Fibroblast of pulmonary artery (primary cell): ENCODE results near the gene U2AF2.
A peak's percentile ranks its signal among the peaks of the same experiment; 100 is the strongest.

Source experiments
- DNase-seq: peaks from one replicate; pipeline ENCODE4 v3.0.0-alpha.2; 2010; ENCODE audit warnings: low read depth
- H3K4me3 ChIP-seq: replicated peaks from 2 replicates; pipeline ENCODE4 v1.5.1; 2011; ENCODE audit warnings: low read depth, mild to moderate bottlenecking, control low read depth, low read length, moderate library complexity
- TF ChIP-seq, protein P1 (sequence below): IDR thresholded peaks from 2 replicates; pipeline ENCODE4 v1.5.1; 2011; ENCODE audit warnings: mild to moderate bottlenecking, control low read depth, low read length, inconsistent platforms; ENCODE audit errors: missing control alignments

Gene U2AF2

DNA sequence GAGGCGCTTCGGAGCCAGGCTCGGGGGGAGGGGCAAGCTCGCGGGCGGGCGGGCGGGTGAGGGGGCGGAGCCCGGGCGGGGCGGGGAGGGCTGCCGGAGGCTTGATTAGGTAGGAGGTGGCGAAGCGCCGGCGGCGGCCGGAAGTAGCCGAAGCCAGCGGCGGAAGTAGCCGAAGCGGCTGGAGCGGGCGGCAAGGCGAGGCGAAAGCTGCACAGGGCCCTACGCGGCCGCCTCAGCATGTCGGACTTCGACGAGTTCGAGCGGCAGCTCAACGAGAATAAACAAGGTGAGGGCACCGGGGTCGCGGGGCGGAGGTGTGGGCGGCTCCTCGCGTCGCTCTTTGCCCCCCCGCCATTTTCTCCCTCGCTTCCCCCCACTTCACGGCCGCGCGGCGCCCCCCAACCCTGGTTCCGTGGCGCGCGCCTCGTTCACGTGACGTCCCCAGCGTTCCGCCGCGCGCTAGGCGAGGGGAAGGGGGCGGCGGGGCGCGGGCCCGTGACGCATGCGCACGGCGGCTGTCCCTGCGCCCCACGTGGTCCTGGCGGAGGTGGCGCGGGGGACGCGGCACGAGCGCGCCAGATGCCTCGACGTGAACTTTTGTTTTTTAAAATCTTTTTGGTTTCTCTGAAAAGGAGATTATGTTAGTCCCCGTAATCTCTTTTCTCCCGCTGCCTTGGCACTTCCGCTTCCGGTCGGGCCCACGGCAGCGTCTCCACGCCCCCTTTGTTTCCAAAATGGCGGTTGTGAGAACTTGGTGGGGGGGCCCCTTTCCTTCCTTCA lies at the start of gene U2AF2:
TSS of gene U2AF2 (plus strand) at position 168 of the 780 bp plus-strand sequence. CDS start at position 238, 70 bp downstream.
- TF ChIP-seq, protein P1, sequence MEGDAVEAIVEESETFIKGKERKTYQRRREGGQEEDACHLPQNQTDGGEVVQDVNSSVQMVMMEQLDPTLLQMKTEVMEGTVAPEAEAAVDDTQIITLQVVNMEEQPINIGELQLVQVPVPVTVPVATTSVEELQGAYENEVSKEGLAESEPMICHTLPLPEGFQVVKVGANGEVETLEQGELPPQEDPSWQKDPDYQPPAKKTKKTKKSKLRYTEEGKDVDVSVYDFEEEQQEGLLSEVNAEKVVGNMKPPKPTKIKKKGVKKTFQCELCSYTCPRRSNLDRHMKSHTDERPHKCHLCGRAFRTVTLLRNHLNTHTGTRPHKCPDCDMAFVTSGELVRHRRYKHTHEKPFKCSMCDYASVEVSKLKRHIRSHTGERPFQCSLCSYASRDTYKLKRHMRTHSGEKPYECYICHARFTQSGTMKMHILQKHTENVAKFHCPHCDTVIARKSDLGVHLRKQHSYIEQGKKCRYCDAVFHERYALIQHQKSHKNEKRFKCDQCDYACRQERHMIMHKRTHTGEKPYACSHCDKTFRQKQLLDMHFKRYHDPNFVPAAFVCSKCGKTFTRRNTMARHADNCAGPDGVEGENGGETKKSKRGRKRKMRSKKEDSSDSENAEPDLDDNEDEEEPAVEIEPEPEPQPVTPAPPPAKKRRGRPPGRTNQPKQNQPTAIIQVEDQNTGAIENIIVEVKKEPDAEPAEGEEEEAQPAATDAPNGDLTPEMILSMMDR: no peak
- peak; percentile 62 for DNase-seq
- H3K4me3 ChIP-seq: peak within 1 kb of the TSS; percentile 78

DNA sequence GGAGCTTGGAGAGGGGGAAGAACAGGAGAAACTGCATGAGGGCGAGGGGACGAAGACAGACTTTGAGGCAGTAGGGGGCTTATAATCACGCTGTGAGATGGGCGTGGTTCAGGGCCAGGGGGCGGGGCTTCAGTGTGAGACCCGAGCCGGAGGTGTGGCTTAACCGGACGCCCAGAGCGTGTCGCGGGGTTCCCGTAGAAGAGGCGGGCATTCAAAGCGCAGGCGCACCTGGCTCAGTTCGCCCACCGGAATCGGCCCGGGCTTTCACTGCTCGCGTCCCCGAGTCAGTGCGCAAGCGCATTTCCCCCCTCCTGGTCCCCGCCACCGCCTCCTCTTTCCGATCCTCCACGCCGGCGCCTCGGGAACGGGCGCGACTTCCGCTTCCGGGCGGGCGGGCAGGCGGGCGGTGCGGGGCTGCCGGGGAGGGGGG lies 49.6 kb upstream of the U2AF2 start:
- TF ChIP-seq, protein P1: no peak
- H3K4me3 ChIP-seq: peak overlapping the region; percentile 76
- DNase-seq: peak; percentile 98

DNA sequence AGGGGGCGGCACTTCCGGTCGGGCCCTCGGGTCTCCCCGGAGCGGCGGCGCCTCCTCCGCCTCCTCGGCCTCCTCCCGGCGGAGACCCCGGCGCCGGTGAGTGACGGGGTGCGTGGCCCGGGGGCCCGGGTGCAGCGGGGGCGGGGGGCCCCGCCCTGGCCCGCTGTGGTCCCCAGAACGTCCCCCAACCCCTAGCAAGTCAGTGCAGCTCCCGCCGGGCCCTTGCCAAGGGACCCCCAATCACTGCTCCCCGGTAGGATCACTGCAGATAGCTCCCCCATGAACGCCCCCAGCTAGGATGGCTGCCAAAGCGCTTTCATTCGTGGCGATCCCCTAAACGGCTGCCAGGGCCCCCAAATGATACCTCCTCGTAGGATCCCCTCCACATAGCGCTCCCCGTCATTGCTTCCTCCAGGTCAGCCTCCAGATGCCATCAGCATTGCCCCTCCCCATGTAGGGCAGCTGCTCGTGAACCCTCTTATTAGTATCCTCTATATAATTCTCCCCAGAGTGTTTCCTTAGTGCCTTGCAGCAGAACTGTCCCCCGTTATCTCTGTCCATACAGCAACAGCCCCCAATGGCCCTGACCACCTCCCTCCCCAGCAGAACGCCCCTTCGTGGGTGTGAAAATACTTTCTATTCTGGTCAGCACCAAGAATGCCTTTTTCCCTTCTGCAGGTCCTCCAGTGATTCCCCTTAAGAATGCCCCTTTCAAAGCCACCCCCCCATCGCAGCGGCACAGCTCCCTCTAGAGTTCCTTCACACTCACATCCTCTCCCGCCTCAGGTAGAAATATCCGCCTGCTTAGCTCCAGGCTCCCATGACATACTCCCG lies 49.0 kb upstream of the U2AF2 start, which contains the start of gene ZNF865:
TSS of gene ZNF865 (plus strand) at position 11 of the 834 bp plus-strand sequence. CDS start 7,972 bp downstream, outside the sequence.
- TF ChIP-seq, protein P1: peak; percentile 90
- DNase-seq: peak; percentile 90

DNA sequence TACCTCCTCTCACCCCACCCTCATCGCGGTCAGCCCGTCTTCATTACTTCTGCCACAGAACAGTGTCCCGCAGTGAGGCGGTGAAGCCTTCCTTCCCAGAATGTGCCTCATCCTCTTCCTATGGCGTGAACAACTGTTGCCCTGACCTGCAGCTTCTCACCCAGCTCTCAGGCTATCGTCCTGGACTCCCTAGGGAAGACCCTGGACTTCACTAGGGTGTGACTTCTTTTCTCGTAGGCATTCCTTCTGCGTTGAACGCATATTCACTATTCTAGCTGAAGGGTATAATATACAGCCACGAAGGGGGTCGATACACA lies 48.4 kb upstream of the U2AF2 start:
- TF ChIP-seq, protein P1: no peak
- peak overlapping the region; percentile 76 for H3K4me3 ChIP-seq
- no peak for DNase-seq

More for the DNA sequence above, 49.0 kb upstream of the U2AF2 start, which contains the start of gene ZNF865:
- H3K4me3 ChIP-seq: peak within 1 kb of the TSS; percentile 76

DNA sequence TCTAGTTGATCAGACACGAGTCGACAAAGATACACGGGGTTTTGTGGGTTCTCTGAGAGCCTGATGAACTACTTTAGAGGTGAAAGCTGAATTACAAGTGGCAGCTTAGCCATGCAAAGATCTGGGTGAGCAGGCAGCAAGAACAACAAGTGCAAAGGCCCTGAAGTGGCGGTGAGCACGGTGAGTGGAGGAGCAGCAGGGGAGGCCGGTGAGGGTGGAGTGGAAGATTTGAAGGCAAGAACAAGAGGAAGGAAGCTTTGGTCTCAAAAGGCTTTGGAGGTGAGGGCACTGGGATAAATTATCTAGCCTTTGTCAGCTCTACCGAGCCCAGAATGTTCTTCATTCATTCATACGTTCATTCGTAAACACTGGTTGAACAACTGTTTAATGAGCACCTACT lies 48.0 kb upstream of the U2AF2 start:
- DNase-seq: no peak
- peak overlapping the region; percentile 76 for H3K4me3 ChIP-seq
- TF ChIP-seq, protein P1: no peak

DNA sequence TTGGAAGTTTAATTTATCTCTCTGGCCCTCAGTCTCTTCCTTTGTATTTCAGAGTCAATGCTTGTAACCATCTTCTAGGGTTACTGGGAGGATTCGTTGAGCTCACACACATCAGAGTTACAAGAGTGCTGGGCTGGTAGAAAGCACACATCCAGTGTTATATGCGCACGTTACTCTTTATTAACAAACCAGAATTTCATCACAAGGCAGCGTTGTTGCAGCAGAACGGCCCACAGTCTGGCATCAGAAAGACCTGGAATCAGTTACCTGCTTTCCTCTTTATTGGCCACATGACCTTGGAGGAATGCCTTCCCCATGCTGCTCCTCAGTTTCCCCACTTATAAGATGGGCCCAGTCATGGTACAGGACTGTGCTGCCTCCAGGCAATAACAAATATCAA lies 45.5 kb upstream of the U2AF2 start:
- DNase-seq: no peak
- TF ChIP-seq, protein P1: no peak

More for the DNA sequence above, 45.5 kb upstream of the U2AF2 start:
- H3K4me3 ChIP-seq: no peak overlapping the region
